HG02763 (cell line): Measurements from ENCODE around the gene RAD51B.

ENCODE experiments used
- ATAC-seq: cut with Tn5 transposase; IDR thresholded peaks from one replicate; pipeline ENCODE4 v1.9.1; 2021; ENCODE audit warnings: mild to moderate bottlenecking, moderate library complexity; ENCODE audit not compliant: unreplicated experiment

The RAD51B gene

DNA sequence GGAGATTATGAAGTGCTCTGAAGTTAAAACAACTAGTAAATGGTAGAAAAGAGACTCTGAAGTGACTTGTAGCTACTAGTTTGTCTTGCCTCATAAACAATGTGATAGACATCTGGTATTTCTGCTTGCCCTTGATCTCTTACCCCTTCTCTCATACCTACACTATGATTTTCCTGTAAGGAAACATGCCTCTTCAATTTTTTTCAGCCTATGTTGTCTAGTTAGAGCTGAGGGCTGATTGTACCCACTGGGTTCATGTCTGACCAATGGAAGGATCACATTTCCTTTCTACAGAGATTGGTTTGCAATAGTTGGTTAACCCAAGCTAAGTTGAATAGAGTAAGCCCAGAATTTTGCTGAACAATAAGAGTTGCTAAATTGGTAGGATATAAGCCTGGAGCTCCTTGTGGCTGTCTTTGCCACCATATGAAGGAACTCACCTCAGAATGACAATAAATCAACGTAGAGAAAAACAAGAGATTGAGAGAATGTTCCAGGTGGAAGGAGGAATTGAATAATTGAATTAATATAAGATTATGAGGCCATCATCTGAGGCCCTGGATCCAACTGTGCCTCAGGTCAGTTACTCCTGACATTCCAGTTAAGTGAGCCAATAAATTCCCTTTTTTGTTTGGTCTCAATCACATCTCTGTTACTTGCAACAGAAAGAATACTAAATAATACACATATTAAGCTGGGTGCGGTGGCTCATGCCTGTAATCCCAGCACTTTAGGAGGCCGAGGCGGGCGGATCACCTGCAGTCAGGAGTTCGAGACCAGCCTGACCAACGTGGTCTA lies 626.9 kb downstream of the RAD51B start:
- ATAC-seq, result no peak

DNA sequence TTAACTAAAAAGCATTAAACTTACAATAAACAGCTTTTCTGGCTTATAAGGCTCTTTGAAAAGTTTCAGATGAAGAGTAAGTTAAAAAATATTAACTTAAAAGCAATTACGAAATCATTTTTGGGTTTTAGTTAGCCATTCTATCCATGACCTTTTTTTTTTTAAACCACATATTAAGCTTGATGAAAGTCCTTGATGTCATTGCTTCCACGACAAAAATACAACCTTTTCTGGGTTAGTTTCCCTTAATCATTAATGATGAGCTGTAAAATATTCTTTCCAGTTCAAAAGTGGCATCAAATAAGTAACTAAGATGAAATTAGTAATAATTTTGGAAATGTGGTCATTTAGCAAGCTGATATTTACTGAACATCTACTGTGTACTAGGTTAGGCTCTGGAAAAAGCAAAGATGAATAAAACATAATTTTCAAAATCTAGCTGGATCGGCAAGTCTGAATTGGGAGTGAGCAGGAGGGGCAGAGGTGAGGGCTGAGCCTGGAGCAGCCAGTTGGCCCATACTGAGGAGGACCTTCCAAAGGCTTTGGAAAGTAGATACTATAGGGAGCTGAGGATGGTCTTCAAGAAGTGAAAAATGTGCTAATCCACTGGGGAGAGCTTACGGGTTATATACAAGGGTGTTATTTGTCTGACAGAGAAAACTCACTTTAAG lies 628.1 kb downstream of the RAD51B start:
- ATAC-seq, result no peak

DNA sequence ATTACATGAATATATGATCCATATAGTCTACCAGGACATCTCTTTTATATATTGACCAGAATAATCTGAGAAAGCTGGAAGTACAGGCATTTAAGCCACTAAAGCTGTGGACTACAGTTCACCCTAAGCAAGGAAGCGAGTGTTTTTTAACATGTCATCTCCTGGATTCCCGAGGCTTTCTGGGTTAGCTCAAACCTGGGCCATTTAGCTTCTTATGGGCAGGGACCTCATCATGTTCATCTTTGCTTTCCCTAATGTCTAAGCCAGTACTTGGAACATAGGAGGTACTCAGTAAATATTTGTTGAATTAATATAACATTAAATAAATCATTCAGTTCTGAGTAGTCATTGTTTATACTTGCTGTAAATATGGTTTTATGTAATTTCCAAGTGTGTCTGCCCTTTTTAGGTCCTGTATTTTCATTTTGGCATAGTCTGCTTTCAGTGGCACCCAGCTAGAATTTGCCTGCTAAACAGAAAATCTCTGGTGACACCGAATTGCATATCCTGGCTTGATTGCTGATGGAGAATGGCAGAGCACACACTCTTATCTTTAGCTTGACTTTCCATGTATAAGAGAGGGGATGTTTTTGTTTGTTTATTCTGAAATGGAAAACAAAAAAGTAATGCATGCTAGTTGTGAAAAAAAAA lies 628.8 kb downstream of the RAD51B start:
- ATAC-seq, result no peak

DNA sequence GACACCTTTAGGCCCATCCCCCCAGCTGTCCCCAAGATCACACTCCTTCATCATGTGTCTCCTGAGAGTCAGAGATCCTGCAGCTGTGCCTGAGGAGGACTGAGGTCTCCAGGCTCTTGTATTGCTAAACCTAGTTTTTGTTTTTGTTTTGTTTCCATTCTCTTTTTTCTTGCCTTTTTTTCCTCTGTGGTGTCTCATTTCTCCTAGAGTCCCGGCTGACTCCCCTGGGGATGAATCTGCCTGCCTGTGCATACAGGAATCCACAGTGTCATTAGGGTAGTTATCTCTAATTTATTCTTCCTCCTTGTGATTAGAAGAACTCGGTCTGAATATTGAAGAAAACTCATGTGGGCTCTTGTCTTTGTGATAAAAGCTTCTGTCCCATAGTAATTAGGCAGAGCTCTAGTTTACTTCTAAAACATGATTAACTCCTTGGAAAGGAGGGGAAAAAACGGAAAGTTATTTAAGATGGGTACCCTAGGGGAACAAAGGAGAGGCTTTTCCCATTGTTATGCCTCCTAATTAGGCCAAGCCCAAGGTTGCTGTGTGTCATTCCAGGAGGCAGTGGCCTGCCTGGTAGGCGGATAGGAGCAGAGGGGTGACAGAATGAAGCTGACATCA lies 630.1 kb downstream of the RAD51B start:
- no peak for ATAC-seq

DNA sequence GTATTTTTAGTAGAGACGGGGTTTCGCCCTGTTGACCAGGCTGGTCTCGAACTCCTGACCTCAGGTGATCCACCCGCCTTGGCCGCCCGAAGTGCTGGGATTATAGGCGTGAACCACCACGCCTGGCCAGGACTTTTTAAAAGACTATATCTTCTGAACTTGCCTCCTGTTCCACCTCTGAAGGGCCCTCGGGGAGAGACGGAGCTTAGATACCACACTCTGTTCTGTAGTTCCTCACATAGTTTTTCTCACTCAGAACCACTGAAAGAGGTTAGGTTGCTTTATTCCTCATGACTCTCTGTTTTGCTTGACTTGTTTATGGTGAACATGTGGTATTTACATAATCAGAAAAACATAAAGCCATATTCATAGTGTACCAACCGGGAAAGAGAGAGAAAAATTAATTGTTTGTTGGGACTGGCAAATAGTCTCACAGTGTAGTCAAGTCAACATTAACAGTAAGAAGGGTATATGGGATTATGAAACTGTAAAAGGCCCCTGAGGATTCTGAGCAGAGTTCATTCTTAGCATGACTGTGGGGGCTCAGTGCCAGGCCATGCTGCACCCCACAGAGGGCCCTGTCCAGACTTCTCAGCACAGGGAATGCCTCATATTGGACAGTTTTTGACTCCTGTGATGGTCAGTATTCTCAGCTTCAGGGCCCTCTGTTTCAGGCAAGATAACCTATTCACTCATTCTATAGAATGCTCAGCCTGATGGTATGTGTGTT lies 631.0 kb downstream of the RAD51B start:
- ATAC-seq, result no peak

DNA sequence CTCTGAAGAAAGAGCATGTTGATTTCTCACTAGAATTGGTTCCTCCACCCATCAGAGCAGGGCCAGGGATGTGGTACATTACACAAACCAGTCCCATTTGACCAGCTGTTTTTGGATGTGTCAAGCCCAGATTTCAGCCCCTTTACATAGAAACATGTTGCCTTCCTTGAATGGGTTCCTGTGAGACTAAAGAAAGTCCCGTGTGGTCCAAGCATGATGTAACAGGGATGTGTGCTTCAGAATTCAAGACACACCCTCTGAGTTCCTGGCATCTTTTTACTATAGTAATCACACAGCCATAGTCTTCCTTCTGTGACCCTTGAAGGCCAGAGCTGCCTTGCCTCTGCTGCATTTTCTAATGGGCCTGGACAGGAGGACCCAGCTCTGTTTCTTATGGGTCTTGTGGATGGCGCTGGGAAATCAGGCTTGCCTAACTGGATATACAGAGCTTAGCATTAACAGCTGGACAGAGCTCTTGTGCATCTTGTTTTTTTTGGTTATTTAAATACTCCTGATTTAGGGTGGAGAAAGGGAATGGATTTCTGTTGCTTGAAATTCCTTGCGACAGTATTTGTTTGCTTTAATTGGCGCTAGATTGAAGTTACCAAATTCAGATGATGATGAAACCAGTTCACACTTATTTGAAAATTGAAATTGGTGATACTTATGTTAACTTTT lies 632.3 kb downstream of the RAD51B start:
- no peak for ATAC-seq

DNA sequence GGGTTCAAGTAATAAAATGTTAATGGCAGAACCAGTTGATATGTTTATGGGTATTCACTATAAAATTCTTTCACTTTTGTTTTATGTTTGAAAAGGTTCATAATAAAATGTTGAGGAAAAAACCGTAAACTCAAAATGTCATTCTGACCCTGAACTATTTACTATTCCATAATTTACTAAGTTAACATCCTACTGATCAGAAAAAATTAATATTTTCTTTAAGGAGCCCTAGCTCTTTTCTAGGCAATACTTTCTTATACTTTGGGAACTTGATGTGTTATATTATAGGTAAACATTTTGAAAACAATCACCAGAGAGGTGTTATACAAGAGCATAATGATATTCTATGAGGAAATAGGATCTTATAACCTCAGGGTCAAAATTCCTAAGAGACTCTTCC lies 638.7 kb downstream of the RAD51B start:
- ATAC-seq, result no peak

DNA sequence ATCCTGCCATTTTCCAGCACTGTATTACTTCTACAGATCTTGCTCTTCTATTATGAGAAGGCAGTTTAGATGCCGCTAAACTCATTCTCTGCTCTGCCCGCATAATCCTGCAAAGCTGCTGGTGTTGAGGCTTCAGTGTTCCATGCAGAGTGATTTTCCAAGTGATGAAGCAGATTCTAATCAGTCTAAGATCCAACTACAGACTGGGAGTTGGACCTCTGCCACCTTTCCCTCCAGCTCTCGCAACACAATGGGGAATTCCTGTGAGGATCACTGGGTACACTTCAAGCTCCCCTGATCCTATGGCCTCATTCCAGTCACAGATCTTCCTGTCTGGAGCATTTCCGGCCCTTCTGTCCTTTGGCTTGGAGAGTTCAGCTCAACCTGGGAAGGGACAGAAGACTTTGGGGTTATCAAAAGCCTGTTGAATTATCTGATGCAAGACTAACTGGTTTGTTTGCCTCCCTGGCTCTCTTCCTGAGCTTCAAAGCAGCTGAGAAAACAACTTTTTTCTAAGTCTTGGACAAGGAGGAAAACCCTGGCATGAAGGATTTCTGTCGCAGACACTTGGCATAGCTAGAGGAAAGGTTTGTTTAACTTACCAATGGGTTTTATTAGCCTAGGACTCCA lies 639.4 kb downstream of the RAD51B start:
- no peak for ATAC-seq

DNA sequence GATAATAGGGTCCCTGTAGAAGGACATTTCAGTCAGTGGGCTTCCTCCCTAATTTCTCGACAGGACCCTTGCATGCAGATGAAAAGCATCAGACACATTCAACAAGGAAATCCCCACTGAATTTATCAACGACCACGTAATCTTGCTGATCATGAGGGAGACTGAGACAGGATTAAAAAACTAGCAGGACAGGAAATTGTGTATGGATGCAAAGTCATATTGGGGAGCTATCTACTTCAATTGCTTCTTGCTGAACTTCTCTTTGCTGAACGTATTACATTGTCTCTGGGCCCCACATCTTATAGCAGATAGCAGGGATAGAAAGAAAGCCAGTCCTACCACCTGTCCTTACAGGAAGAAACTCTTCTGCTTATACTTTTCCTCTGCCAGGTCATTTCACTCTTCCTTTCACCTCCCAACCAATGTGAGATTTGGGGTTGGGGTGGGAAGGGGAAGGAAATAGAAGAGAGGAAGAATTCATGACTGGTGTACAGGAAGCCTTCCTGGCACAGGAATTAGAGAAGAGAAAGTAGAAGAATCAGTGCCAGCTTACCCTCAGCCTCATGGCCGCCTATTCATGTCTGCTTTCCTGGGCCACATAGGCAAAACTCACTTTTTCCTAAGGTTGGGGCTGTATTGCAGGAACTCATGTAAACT lies 640.0 kb downstream of the RAD51B start:
- ATAC-seq, result no peak

DNA sequence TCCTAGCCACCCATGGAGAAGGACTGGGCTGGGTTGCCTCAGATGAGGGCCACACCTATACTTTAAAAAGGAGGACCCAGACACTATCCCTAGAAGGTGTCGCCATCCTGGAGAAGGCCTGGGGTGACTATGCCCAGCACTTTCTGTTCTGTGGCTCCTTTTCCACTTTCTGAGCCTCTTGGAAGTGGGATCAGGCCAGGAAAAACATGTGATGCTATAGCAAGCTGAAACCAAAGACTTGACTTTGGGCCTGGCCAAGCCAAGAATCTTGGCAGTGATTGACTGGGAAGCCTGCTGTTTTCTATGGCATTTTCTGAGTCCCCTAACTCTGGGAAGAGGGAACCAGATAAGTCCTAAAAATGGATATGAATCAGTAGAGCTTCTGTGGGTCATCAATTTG lies 641.0 kb downstream of the RAD51B start:
- no peak for ATAC-seq

DNA sequence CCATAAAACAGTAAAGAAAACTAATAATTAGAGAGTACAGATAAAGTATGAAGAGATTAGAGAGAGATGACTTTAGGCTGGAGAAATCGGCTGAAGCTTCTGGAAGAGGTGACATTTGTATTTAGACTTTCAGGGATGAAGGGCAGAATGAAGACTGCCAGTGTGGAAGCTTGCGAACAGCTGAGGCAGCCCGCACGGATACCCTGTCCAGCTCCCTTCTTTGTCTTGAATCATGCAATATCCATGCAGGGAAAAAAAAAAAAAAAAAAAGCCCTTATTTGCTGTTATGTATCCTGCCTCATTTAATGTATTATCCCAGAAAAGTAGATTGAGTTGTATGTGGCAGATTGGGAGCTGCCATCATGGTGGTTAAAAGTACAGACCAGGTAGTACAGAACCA lies 641.5 kb downstream of the RAD51B start:
- no peak for ATAC-seq

DNA sequence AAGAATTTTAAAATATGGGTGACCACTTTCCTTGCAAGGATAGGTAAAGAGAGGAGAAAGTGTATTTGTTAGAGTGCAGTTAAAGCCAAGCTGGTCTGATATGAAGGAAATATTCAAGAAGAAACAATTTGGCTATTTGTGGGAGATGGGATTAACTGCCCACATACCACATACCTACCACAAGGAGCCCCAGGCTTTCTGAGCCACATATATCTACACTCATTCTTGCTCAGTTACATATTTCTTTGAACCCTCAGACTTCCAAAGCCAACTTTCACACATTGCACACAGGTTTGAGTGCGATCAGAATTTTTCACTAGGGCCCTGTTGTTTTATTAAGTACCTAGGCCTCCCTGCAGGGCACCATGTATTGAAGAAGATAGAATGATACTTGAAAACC lies 643.1 kb downstream of the RAD51B start:
- no peak for ATAC-seq

DNA sequence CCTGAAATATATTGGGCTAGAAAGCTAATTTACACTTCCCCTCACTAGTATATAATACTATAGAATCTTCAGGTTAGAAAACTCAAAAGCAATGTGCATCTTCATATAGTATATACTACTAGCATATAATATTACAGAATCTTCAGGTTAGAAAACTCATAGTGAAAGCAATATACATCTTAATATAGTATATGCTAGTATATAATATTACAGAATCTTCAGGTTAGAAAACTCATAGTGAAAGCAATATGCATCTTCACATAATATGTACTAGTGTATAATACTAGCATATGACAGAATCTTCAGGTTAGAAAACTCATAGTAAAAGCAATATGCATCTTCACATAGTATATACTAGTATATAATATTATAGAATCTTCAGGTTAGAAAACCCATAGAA lies 643.7 kb downstream of the RAD51B start:
- no peak for ATAC-seq

DNA sequence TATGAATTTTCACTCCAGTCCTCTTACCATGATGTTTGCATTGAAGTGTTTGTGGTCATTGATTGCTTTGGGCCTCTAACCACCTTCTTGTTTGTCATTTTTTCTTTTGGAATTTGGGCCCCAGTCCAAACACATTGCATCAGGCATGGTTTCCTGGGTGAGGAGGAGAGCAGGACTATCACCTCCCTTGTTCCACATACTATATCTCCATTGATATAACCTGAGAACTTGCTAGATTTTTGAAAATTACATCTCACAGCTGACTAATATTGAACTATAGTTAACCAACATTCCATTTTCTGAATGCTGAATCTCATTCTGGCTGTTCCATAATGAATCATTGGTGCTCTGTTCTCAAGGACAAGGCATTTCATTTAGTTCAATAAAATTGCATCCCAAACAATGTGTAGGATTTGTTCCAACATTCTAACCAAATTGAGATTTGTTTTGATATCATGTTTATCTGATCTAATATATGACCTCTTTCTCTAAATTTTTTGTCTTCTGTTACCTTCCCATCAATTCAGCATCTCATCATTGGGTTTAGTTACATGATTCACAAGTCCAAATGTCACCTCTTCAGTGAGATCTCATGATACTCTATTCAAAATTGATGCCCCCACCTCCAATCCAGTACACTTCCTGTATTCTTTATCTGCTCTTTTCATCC lies 644.3 kb downstream of the RAD51B start:
- no peak for ATAC-seq

DNA sequence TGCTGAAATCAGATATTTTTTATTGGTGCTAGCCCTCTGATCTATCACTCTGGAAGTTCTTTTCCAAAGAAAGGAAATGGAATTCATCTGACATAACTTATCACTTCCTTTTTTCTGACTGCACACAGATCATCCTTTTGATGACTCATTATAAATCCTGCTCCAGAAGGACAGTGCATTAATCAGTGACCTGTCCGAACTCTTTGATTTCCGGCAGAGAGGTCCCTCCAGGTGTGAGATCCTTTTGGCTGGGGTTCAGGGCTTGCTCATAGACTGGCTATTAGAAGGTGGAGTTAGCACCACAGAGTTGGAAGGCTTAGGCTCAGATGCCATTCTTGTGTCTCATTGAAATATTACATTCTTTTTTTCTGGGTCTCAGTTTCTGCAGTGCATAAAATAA lies 645.1 kb downstream of the RAD51B start:
- no peak for ATAC-seq

DNA sequence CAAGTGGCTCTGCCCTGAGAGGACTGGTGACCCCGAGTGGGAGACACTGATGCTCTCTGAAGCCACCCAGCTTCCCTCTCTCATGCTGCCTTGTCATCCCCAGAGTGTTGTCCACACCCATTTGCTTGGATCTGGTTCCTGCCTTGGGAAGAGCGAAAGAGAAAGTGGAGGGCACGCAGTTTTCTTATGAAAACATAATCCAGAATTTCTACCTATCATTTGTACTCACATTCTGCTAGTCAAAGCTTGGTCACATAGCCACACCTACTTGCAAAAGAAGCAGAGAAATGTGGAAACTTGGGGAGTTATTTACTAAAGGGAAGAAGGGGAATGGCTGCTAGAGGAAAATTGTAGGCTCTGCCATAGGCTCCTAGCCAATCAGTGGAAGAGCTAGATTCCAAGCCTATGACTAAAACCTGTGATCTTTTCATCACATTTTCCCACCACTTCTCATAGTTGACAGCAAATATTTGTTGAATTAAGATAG lies 647.0 kb downstream of the RAD51B start:
- ATAC-seq, result no peak

DNA sequence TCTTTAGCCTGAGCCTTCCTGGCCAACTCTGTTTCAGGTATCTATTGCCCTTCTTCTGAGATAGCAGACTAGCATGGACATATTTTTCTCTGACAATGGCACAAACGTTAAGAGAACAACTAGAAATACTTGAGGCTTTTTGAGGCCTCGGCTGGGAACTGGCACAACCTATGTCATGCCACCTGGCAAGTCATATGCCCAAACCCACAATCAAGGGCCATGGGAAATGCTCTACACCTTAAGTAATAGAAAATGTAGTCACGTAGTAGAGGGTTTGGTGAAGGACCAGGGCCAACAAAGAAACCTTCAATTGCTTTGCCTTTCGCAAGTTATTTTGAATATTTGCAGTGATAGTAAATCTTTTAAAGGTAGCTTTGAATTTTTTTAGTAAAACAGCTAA lies 647.8 kb downstream of the RAD51B start:
- no peak for ATAC-seq

DNA sequence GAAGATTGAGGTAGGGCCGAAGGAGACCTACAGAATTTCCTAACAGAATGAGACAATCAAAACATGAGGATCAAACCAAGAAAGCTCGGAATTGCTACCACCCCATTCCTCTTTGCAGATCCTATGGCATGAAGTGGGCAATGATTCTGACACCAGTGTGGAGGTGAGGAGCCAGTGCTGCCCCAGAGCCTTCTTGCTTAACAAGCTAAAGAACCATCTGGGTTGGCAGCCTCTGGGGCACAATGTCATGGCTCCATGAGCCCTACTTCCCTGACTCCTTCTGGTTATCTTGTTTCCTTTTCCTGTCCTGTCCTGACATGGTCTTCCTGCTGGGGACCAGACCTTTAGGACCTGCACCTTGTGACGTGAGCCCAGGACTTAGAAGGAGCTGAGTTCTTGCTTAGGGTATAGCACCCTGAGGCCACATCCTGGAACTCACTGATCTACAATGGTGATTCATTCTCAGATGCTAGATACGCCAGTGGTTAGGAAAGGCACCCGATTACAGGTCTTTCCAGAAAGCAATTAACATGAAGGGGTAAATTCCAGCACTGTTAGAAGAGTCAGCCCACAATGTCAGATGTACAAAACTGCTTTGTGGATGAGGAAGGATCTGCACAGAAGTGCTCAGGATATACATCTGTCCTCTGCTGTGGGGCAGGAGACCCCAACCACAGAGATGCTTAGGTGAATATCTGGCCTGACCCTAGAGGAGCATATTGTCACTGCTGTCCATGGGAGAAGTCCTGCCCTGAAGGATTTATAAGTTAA lies 649.0 kb downstream of the RAD51B start:
- no peak for ATAC-seq
